NCI-H345 treated with DMSO at 0.1 percent for 48 hours (cell line): ENCODE results near the gene HDAC7.

Experiments used
- DNase-seq: peaks from one replicate; lab custom pipeline; 2025; ENCODE audit not compliant: unreplicated experiment; lab: John Stamatoyannopoulos, UW

HDAC7 gene

GRCh38 chr12:47748899-47749298 lies 70.8 kb downstream of the HDAC7 start:
- DNase-seq = no peak

DNA sequence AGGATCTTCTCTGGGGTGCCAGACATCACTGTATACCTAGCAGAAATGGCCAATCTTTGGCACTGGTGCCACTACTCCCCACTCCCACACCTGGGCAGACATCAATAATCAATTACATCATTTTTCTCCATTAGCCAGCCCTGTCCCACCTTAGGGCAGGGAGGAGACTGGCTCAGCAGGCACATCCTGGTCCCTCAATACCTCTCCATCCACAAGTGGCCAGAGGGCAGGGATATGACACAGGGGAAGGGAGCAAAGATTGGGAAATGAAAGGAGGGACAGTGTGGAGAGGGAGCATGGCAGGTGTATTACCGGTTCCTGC lies 71.2 kb downstream of the HDAC7 start:
- no peak for DNase-seq

- DNase-seq = no peak
Measured at GRCh38 chr12:47747596-47748506, 71.9 kb downstream of the HDAC7 start.

GRCh38 chr12:47747126-47747525 lies 72.6 kb downstream of the HDAC7 start:
- no peak for DNase-seq

DNA sequence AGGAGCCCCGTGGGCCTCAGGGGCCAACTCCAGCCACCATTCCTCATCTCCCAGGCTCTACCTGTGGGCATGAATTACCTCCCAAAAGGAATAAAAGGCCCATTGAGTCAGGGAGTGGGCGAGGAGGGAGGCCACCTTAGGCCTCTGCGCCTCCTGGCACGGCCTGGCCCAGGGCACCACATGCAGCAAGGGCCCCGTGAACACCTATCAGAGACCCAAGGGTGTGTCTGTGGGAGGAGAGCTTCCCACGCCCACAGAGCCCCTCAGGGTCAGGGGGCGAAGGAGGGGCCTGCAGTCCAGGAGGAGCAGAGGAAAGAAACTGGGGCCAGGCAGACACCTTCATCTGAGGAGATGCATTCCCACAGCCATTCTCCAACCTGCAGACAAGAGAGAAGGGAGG lies 73.2 kb downstream of the HDAC7 start:
- no peak for DNase-seq

DNA sequence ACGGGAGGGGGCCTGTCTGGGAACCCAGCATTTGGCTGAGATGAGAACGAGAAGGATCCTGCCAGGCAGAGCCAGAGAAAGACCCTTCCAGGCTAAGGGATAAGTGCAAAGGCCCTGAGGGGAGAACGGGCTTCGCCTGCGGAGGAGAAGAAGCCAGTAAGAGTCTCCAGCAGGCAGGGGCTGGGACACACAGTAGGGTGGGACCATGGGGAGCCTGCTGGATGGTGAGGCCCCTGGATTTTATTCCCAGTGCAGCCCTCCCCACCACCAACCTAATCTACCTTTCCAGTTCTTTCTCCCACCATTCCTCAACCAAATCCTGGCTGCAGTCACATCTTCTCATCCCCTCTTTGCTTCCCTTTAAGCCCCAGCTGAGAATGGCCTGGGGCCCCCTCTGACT lies 73.6 kb downstream of the HDAC7 start:
- DNase-seq = no peak

DNA sequence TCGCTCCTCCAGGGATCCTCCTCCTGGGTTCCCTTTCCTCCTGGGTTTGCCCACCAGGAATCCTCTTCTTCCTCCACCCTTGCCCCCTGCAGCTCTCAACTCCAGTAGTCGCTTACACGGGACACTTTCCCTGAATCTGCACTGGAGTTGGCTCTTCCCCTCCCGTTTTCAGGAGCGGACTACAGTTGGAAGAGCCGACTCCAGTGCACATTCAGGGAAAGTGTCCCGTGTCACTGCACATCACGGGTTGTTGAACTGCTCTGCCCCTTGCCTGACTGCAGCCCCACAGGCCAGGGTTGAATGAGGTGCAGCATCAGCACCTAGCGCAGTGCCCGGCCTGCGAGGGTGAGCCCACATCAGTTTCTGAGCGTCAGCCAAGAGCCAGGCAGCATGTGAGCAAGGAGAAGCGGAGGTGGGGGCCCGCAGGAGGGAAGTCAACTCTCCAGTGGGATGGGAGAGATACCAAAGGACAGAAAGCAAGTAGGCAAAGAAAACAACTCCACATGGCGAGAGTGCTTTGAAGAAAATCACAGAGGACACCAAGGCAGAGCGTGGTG lies 74.1 kb downstream of the HDAC7 start:
- no peak for DNase-seq

DNA sequence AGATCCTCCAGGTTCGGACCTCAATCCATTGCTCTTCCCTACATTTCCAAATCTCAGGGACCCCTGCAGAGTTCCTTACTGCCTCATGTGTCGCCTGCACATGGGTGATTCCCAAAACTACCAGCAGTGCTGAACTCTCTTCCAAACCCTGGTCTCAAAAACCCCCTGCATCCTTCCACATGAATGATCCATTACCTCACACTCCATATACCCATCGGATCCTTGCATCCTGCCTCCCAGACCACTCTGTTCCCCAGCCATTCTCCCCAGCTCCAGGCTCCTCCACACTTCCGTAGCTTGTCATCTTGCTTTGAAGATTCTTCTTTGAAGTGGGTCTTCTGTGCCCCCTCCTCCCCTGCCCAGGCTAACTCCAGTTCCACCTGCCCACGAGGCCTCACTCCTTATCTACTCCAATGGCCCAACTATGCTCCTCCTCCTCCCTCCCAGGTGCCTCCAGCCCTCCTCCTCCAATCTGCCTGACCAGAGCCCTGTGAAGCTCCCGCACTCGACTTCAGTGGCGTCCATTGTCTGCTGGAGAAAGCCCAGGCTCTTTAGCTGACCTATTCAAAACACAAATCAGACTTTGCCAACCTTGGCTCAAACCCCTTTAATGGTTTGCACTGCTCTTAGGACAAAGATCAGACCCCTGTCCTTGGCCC lies 74.8 kb downstream of the HDAC7 start:
- DNase-seq = no peak

DNA sequence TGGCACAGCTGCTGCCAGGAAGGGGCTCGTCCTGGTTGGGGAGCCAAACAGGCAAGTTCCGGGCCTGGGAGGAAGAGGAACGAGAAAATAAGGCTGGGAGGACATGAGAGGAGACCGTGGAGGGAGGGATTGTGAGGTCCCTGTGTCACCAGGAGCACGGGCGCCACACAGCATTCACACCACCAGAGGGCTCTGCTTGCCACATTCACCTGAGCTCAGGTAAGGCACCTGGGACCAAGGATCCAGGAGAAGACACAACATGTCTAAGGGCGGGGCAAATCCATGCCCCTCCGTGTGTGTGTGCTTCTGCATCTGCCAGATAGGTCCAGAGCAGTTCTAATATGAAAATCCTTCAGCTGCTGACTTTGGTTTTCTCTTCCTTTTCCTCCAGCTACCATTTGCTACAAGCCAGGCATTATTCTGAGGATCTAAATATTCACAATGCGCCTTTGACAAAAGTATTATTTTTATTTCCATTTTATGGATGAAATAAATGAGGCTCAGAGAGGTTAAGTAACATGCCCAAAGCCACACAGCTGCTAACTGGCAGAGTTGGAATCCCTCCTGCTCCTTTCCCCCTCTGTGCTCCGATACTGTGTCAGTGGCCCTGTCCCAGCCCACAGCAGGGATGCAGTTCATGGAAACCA lies 75.6 kb downstream of the HDAC7 start:
- peak; percentile 12 for DNase-seq

DNA sequence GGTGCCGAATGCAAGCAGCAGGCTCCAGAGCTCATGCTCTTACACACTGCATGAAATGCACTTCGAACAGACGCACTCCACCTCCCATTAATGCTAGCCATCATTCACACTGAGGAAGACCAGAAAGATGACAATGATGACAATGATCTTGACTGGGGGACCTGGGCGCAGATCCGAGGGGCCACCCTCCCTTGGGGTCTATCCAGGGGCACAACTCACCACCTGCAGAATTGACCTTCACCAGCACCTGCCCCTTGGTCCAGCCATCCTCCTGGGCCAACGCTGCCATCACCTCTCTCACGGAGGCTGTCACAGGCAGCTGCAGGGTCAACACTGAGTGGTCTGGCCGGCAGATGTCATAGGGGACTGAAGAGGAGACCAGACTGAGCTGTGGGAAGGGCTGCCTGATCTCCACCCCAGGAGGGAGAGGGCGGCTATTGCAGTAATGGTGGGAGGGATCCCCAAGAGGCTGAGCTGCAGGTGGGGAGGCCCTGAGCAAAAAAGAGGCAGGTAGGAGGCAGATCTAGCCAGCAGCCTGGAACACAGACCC lies 76.3 kb downstream of the HDAC7 start:
- no peak for DNase-seq

- DNase-seq = no peak
Measured at GRCh38 chr12:47742253-47742825, 77.4 kb downstream of the HDAC7 start.

DNA sequence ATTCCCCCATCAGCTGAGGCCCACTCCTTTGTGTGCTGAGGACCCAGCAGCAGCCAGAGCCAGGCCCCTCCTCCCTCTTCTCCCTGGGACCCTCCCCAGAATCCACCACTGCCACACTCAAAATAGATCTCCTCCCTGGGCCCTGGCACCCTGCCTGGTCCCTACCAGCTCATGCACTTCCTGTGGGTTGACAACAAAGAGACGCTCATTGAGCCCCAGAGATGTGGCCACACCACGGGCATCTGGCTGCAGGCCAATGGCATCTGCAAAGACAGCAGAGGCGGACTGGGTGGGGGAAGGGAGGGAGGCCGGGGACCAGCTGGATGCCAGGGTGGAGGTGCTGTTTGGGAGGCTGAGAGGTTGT lies 78.4 kb downstream of the HDAC7 start:
- peak; percentile 9 for DNase-seq

GRCh38 chr12:47740606-47741339 lies 78.9 kb downstream of the HDAC7 start:
- DNase-seq = no peak

DNA sequence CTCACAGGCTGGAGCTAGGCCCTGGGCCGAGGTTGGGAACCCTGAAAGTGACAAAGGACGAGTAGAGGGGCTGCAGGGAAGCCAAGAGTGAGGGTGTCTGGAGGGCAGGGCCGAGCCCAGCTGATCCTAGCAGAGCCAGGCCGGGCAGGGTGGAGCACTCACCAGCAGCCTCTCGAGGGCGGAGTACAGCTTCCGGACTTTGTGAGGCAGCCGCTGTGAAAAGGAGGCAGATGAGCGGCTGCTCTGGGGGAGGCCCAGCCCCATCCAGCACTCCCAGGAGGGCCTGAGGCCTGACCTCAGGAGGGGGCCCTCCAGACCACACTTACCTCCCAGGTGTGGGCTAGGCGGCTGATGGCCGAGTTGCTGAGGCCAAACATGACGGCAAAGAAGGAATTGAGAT lies 79.7 kb downstream of the HDAC7 start:
- DNase-seq = no peak

DNA sequence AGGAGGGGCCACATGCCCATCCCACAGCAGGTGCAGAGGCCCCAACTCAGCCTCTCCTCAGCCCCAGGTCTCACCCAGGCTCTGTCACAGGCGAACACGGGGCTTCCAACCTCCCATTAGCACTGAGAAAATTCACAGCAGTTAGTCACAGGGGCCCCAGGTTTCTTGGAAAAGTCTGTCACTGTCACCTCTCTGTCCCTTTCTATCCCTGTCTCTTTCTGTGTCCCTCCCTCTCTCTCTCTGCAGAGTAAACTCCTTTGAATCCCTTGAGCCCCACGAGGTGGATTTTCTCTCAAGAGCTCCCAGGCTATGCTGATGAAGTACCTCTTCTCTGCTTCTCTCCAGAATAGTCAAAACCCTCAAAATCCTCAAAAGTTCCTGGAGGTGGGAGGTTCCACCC lies 80.4 kb downstream of the HDAC7 start:
- DNase-seq = no peak

DNA sequence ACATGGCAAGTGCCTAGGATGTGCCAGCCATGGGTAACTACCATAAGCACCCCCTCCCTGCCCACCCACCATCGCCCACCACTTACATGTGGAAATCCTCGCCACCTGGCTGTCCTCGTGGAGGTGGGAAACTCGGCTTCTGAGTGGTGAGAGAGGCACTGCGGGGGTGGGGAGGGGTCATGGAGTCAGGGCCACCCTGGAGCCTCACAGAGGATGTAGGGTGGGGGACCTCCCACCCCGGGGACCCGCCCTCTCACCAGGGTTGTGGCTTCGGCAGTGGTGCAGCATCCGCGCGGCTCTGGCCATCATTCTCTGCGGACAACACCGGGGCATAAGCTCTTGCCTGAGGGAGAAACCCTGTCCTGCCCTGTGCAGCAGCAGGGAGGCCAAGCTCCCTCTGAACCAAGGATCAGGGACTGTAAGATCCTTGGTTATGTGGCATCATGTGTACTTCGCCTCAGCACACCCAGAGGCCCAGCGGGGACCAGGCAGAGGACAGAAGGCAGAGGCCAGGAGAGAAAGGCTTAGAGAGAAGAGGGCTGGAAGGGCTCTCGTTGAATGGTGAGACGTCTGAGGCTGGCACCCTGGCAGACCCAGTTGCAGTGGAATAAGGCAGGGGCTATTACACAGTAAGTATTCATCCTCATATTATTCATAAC lies 81.6 kb downstream of the HDAC7 start:
- no peak for DNase-seq

GRCh38 chr12:47736877-47737676 lies 82.6 kb downstream of the HDAC7 start:
- no peak for DNase-seq

GRCh38 chr12:47736216-47736615 lies 83.5 kb downstream of the HDAC7 start:
- no peak for DNase-seq

- no peak for DNase-seq
Measured at GRCh38 chr12:47735649-47736048, 84.1 kb downstream of the HDAC7 start.
